WTC11 (cell line): ENCODE measurements around the gene CAPZB. TPM values are rescaled to one million over a fixed set of nuclear protein-coding genes. Genes with fewer than 3 reads are reported as not detected.

Source experiments
- ATAC-seq: fragments of 200-7000 bp; cut with Tn5 transposase; 2 replicates; pipeline ENCODE4 v1.10.0; 2021; ENCODE audit warnings: mild to moderate bottlenecking, moderate library complexity
- CTCF ChIA-PET: fragments of 300-600 bp; sonication (Branson Sonifier 250); formaldehyde crosslinking; loops from one replicate; lab custom pipeline; 2021; ENCODE audit warnings: antibody characterized with exemption; lab: Charles Lee
- POLR2A ChIA-PET: fragments of 350-600 bp; sonication (Branson Sonifier 250); formaldehyde crosslinking; loops from one replicate; lab custom pipeline; 2021; ENCODE audit warnings: antibody characterized with exemption; lab: Charles Lee
- DNase-seq: peaks from one replicate; pipeline ENCODE4 v3.0.0; 2021; ENCODE audit warnings: low spot score
- H3K27ac Mint-ChIP-seq: 2 replicates; pipeline ENCODE4 v1.8.0; 2021; ENCODE audit warnings: mixed read lengths
- H3K27me3 Mint-ChIP-seq: 2 replicates; pipeline ENCODE4 v1.8.0; 2021; ENCODE audit warnings: low read depth, mild to moderate bottlenecking, moderate library complexity, mixed read lengths
- H3K36me3 Mint-ChIP-seq: 2 replicates; pipeline ENCODE4 v1.8.0; 2021; ENCODE audit warnings: mixed read lengths
- H3K4me1 Mint-ChIP-seq: 2 replicates; pipeline ENCODE4 v1.8.0; 2022; ENCODE audit warnings: mixed read lengths
- H3K4me3 Mint-ChIP-seq: 2 replicates; pipeline ENCODE4 v1.8.0; 2021; ENCODE audit warnings: mild to moderate bottlenecking, moderate library complexity, mixed read lengths
- H3K9me3 Mint-ChIP-seq: 2 replicates; pipeline ENCODE4 v1.8.0; 2021; ENCODE audit warnings: mixed read lengths
- ARID4B ChIP-seq: sonication (generic); formaldehyde crosslinking; IDR thresholded peaks from 2 replicates; pipeline ENCODE4 v1.8.0; 2023; ENCODE audit warnings: missing genetic modification reagents, mild to moderate bottlenecking, borderline replicate concordance
- CBFB ChIP-seq: sonication (generic); formaldehyde crosslinking; IDR thresholded peaks from 2 replicates; pipeline ENCODE4 v1.8.1; 2022; ENCODE audit warnings: mild to moderate bottlenecking, low read depth, missing genetic modification reagents
- CREM ChIP-seq: sonication (generic); formaldehyde crosslinking; IDR thresholded peaks from 2 replicates; pipeline ENCODE4 v1.8.1; 2022; ENCODE audit warnings: mild to moderate bottlenecking, missing genetic modification reagents, moderate library complexity
- CTCF ChIP-seq: fragments of 200-600 bp; IDR thresholded peaks from 2 replicates; pipeline ENCODE4 v1.8.0; 2022; ENCODE audit warnings: antibody characterized with exemption
- ERG ChIP-seq: fragments of 250-450 bp; sonication (Bioruptor Pico); IDR thresholded peaks from 2 replicates; pipeline ENCODE4 v1.8.0; 2021; ENCODE audit warnings: mild to moderate bottlenecking
- JAZF1 ChIP-seq: fragments of 250-450 bp; sonication (Bioruptor Pico); IDR thresholded peaks from 2 replicates; pipeline ENCODE4 v1.9.0; 2021; ENCODE audit warnings: moderate library complexity, mild to moderate bottlenecking, inconsistent platforms
- MAX ChIP-seq: sonication (generic); formaldehyde crosslinking; IDR thresholded peaks from 2 replicates; pipeline ENCODE4 v1.8.0; 2022; ENCODE audit warnings: mild to moderate bottlenecking, missing genetic modification reagents
- NFATC4 ChIP-seq: fragments of 250-450 bp; sonication (Bioruptor Pico); IDR thresholded peaks from 2 replicates; pipeline ENCODE4 v1.9.0; 2021; ENCODE audit warnings: mild to moderate bottlenecking
- NR3C1 ChIP-seq: sonication (generic); formaldehyde crosslinking; conservative IDR thresholded peaks from 2 replicates; pipeline ENCODE4 v1.8.1; 2023; ENCODE audit warnings: low read depth, mild to moderate bottlenecking, missing genetic modification reagents
- SOX15 ChIP-seq: fragments of 250-450 bp; sonication (Bioruptor Pico); IDR thresholded peaks from 2 replicates; pipeline ENCODE4 v1.9.0; 2021; ENCODE audit warnings: mild to moderate bottlenecking
- TEAD1 ChIP-seq: sonication (generic); formaldehyde crosslinking; IDR thresholded peaks from 2 replicates; pipeline ENCODE4 v1.8.0; 2022; ENCODE audit warnings: mild to moderate bottlenecking, missing genetic modification reagents
- TP53 ChIP-seq: sonication (generic); formaldehyde crosslinking; IDR thresholded peaks from 2 replicates; pipeline ENCODE4 v1.8.1; 2023; ENCODE audit warnings: mild to moderate bottlenecking, missing genetic modification reagents
- ZBTB21 ChIP-seq: sonication (generic); formaldehyde crosslinking; IDR thresholded peaks from 2 replicates; pipeline ENCODE4 v1.8.1; 2023; ENCODE audit warnings: mild to moderate bottlenecking, missing genetic modification reagents, borderline replicate concordance
- ZNF138 ChIP-seq: sonication (generic); formaldehyde crosslinking; conservative IDR thresholded peaks from 2 replicates; pipeline ENCODE4 v1.8.1; 2022; ENCODE audit warnings: mild to moderate bottlenecking, moderate library complexity, missing genetic modification reagents
- ZNF263 ChIP-seq: sonication (generic); formaldehyde crosslinking; IDR thresholded peaks from 2 replicates; pipeline ENCODE4 v1.8.1; 2022; ENCODE audit warnings: low read depth, mild to moderate bottlenecking, moderate library complexity, missing genetic modification reagents
- ZNF532 ChIP-seq: fragments of 250-450 bp; sonication (Bioruptor Pico); IDR thresholded peaks from 2 replicates; pipeline ENCODE4 v1.9.0; 2021; ENCODE audit warnings: mild to moderate bottlenecking, borderline replicate concordance
- ZNF671 ChIP-seq: fragments of 250-450 bp; sonication (Bioruptor Pico); IDR thresholded peaks from 2 replicates; pipeline ENCODE4 v1.8.0; 2021; ENCODE audit warnings: mild to moderate bottlenecking
- ZSCAN18 ChIP-seq: fragments of 250-450 bp; sonication (Bioruptor Pico); IDR thresholded peaks from 2 replicates; pipeline ENCODE4 v2.1.2; 2022; ENCODE audit warnings: mild to moderate bottlenecking, moderate library complexity
- total RNA-seq: library from RNA; stranded (reverse); gene quantifications from 3 replicates; pipeline ENCODE4 v1.2.3, GENCODE V29; 2021

CAPZB gene
- total RNA-seq, 1 experiment from 2014 or later: 348 TPM

- no peak for TF ChIP-seq ZNF263 (CRISPR knock-in tag)
- no peak for TF ChIP-seq ZNF671 (CRISPR knock-in tag)
- TF ChIP-seq MAX (CRISPR knock-in tag): no peak
- TF ChIP-seq ZNF532 (CRISPR knock-in tag): no peak
- TF ChIP-seq CREM (CRISPR knock-in tag): no peak
- no peak for TF ChIP-seq CBFB
- TF ChIP-seq ERG (CRISPR knock-in tag): no peak
- no peak for TF ChIP-seq CTCF
- TF ChIP-seq NR3C1 (CRISPR knock-in tag): no peak
- no peak for TF ChIP-seq JAZF1 (CRISPR knock-in tag)
- TF ChIP-seq NFATC4 (CRISPR knock-in tag): no peak
- no peak for TF ChIP-seq ZNF138 (CRISPR knock-in tag)
- Mint-ChIP-seq H3K27ac (peak overlapping the region; percentile 48), H3K9me3 (no peaks in the 10 kb centered on the region), H3K4me3 (no peak overlapping the region), H3K4me1 (peaks cover 70% of the 10 kb centered on the region), H3K27me3 (no peaks in the 10 kb centered on the region), H3K36me3 (no peaks in the 10 kb centered on the region; the same call in 1 of the 2 replicates)
- CTCF ChIA-PET: interaction anchor here (0.6 to 4.3 kb wide), 29 partner anchors 8 to 1219 kb away, joined by 3 to 71 read pairs (median 4); no protein-coding TSS in a partner anchor
- ATAC-seq: no peak
- POLR2A ChIA-PET: interaction anchor here (0.5 kb wide), 1 partner anchor 12 kb away, joined by 4 read pairs; no protein-coding TSS in a partner anchor
- no peak for DNase-seq
Observed at GRCh38 chr1:19405761-19406487, 79.4 kb downstream of the CAPZB start.

GRCh38 chr1:19405195-19405760, 80.1 kb downstream of the CAPZB start:
- H3K4me1 Mint-ChIP-seq: peaks cover 76% of the 10 kb centered on the region
- H3K9me3 Mint-ChIP-seq: no peaks in the 10 kb centered on the region
- H3K36me3 Mint-ChIP-seq: peaks cover 5% of the 10 kb centered on the region; the same call in 1 of the 2 replicates
- ChIA-PET CTCF (interaction anchor here (0.6 to 4.3 kb wide), 29 partner anchors 9 to 1219 kb away, joined by 3 to 71 read pairs (median 4); no protein-coding TSS in a partner anchor), POLR2A (no interaction called here)
- peak; percentile 54 for ATAC-seq
- peak overlapping the region; percentile 48 for H3K27ac Mint-ChIP-seq
- H3K27me3 Mint-ChIP-seq: no peaks in the 10 kb centered on the region
- H3K4me3 Mint-ChIP-seq: no peak overlapping the region
- no peak for DNase-seq
- no peak for TF ChIP-seq ZBTB21 (CRISPR knock-in tag)
- TF ChIP-seq TP53 (CRISPR knock-in tag): no peak
- TF ChIP-seq ZSCAN18 (CRISPR knock-in tag): no peak
- TF ChIP-seq SOX15 (CRISPR knock-in tag): no peak
- no peak for TF ChIP-seq TEAD1
- TF ChIP-seq CREM (CRISPR knock-in tag): no peak
- no peak for TF ChIP-seq ARID4B (CRISPR knock-in tag)
